ENCODE data around the gene PPP3R2. TPM values are rescaled to one million over a fixed set of nuclear protein-coding genes. Genes with fewer than 3 reads are reported as not detected.
A peak's percentile ranks its signal among the peaks of the same experiment; 100 is the strongest.

PPP3R2 gene, protein sequence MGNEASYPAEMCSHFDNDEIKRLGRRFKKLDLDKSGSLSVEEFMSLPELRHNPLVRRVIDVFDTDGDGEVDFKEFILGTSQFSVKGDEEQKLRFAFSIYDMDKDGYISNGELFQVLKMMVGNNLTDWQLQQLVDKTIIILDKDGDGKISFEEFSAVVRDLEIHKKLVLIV
- total RNA-seq, result not detected in 2 replicates

DNA sequence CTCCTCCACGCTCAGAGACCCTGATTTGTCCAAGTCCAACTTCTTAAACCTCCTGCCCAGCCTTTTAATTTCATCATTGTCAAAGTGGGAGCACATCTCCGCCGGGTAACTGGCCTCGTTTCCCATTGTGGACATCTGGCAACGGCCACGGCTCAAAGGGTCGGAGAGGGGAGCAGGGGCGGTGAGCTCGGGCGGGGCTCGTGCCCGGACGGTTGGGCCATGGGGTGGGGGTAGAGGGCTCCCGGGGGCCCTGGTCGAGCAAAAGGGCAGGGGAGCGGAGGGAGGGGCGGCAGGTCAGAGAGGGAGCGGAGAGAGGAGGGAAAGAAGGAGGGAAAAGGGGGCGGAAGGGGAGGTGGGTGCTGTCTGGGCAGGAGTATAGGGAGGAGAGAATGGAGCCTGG is at the start of gene PPP3R2:
TSS of gene PPP3R2 (minus strand) at position 174 of the 400 bp plus-strand sequence. CDS start at position 126, 48 bp downstream.
- no peak for DNase-seq (ENCODE audit: low read depth in 2 of 2)

DNA sequence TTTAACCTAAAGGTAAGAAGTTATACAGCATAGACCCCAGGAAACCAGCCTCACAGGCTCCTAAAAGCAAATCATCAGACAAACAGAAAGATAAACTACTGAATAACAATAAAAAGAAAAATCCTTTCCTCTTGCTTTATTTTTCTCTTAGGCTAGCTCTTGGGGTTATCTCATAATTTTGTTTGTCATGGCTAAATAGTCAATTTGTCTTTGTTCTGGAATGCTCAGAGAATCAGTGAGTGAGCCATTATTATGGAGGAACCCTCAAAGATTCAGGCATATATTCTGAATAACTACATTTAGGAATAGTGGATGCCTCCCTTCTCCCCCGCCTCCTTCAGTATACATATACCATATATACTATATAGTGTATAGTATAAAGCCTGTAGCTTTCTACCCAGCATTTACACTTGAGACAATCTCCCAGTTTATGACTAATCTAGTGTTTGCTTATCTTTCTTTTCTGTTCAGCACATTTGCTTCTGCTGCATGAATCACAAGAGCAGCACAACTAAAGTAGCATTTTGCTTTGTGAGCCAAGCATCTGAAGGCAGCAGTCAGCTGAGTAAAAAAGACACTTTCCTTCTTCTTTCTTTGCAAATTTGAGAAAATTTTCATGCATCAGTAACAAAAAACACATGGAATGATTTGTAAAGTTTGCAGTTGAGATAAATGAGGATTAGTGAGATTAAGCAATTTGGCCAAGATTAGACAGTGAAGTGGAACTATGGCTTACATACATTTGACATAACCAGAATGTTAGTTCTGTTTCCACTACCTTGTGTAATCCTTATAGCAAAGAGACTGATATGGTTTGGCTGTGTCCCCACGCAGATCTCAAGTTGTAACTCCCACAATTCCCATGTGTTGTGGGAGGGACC is 45.3 kb upstream of the PPP3R2 start:
- DNase-seq (ENCODE audit: low read depth in 2 of 2), result no peak

DNA sequence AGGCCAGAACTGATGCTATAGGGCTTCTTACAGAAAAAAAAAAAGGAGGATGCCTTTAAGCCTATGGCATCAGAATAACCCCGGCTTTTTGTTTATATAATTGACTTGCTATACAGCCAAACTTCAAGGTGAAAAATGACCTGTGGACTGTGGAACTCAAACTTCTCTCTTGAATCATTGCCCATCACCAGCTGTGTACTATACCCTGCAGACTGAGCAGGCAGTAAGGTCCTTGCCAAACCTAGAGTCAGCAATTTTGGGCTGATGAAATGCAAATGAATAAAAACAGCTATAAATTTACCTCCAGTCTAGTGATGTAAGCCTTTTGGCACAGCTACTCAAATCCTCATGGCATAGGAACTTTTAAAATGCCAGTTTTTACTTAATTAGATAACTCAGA is 44.5 kb upstream of the PPP3R2 start:
- no peak for DNase-seq (ENCODE audit: low read depth in 2 of 2)

GRCh38 chr9:101636247-101636646 is 41.5 kb upstream of the PPP3R2 start:
- no peak for DNase-seq (ENCODE audit: low read depth in 2 of 2)

DNA sequence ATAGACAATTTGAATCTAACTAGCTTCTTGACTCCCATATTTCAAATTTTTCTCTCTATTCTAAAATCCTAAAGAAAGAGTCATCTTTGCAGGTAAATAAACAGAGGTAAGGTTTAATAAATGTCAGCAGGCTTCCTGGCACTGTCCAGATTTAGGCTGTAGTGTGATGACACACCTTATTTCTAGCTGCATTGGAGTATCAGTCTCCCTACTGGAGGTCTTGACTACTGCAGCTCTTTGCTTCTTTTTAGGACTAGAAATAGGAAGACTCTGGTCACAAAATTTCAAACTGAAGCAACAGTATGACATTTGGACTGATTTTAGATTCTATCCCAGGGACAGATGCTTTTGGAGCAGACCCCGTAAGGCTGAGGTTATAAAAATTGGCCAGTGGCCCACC is 40.7 kb upstream of the PPP3R2 start:
- no peak for DNase-seq (ENCODE audit: low read depth in 2 of 2)

DNA sequence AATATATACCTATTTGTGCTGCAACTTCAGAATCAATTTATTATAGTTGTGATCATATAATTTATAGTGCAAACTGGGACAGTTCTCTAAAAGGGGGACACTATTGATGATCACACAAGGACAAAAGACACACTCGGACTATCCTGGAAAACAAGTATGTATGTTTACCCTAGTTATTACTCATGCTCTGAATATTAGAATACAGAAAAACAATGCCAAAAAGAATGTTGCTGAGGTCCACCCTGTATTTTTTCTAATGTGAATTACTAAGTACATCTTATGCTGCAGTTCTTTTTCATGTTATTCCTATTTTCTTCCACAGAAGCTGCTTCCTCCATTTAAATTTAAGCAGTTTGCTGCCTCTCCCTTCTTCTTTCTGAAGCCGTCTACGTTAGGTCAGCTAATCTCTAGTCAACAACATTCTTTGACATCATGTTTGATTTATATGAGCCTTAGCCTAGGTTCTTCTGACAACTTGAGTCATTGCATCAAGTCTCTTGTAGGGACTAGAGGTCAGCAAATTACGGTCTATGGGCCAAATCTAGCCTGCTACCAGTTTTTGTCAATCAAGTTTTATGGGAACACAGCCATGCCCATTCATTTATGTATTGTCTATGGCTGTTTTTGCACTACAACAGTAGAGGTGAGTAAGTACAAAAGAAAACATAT is 40.1 kb upstream of the PPP3R2 start:
- DNase-seq (ENCODE audit: low read depth in 2 of 2), result no peak

- DNase-seq (ENCODE audit: low read depth in 2 of 2), result no peak
These were observed 37.8 kb upstream of the PPP3R2 start for GRCh38 chr9:101632611-101633010.

DNA sequence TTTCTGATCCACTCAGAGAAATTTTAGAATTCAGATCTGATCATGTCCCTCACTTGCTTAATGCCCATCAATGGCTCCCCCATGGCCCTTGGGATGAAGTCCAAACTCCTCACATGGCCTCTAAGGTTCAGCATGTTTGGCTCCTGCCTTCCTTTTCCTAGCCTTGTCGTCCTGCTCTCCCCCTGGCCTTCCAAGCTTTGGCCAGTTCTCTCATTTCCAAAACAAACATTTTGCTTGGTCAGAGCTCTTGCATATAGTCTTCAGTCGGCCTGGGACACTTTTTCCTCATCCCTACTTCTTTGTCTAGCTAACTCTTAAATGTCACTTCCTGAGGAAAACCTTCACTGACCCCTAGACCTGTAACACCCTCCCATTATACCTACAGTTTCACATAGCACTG is 37.1 kb upstream of the PPP3R2 start:
- DNase-seq (ENCODE audit: low read depth in 2 of 2), result no peak

GRCh38 chr9:101629636-101630035 is 34.9 kb upstream of the PPP3R2 start:
- no peak for DNase-seq (ENCODE audit: low read depth in 2 of 2)

DNA sequence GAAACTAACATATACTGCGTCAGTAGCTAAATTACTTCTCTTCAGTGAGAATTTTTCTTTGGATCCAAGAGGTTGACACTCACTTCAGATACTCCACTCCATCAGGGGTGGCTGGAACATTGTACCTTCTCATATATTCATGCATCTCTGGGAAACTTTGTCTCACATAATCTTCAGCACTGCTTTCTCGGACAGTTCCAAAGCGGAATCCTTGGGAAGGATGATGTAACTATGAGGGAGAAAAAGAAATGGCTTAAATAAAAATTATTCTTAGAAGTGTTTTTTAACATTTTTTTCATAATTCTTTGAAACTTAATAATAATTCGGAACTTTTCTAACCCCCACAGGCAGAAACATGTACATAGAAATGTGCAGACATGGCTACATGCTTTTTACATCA is 33.4 kb upstream of the PPP3R2 start:
- no peak for DNase-seq (ENCODE audit: low read depth in 2 of 2)

DNA sequence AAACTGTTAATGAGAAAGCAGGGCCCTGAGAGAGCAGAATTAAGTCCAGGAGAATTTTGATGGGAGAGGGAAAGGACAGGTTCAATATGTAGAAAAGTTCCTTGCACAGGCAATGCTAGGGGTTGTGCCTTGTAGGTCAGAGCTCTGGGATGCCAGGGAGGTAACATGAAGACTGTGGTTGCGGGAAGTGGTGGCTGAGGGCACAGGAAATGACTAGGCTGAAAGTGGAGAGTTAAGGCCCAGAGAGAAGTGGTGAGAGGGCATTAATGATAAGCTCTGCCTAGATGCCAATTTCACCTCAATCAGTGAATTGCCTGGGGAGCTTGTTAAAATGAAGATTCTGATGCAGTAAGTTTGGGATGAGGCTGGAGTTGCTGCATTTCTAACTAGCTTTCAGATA is 31.5 kb upstream of the PPP3R2 start:
- no peak for DNase-seq (ENCODE audit: low read depth in 2 of 2)

GRCh38 chr9:101625876-101626275 is 31.1 kb upstream of the PPP3R2 start:
- no peak for DNase-seq (ENCODE audit: low read depth in 2 of 2)

GRCh38 chr9:101620452-101620851 is 25.7 kb upstream of the PPP3R2 start:
- DNase-seq (ENCODE audit: low read depth in 2 of 2), result no peak

DNA sequence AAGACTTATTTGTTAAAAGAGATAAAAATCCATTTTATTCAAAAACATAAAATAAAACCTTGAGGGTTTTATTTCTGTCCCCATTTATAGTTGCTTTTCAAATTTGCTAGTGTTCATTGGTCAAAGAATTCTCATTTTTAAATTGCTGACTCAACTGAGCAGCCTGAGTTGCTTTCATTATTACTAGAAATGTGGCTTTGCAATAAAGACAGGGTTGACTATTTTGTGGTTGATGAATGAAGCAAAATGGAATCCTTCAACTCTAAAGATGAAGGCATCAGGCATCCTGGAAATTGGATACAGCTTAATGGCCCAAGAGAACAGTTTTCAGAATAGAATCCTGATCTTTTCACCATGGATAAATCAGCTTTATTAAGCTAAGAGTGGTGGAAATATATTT is 23.9 kb upstream of the PPP3R2 start:
- no peak for DNase-seq (ENCODE audit: low read depth in 2 of 2)

GRCh38 chr9:101605547-101605946 is 10.8 kb upstream of the PPP3R2 start:
- no peak for DNase-seq (ENCODE audit: low read depth in 2 of 2)

- no peak for DNase-seq (ENCODE audit: low read depth in 2 of 2)
These were observed 9.5 kb upstream of the PPP3R2 start for GRCh38 chr9:101604296-101604695.

- DNase-seq (ENCODE audit: low read depth in 2 of 2), result peak; percentile 40 to 44
These were observed 7.4 kb upstream of the PPP3R2 start for GRCh38 chr9:101601904-101602765.

GRCh38 chr9:101593345-101593744 is 1.4 kb downstream of the PPP3R2 start:
- no peak for DNase-seq (ENCODE audit: low read depth in 2 of 2)

DNA sequence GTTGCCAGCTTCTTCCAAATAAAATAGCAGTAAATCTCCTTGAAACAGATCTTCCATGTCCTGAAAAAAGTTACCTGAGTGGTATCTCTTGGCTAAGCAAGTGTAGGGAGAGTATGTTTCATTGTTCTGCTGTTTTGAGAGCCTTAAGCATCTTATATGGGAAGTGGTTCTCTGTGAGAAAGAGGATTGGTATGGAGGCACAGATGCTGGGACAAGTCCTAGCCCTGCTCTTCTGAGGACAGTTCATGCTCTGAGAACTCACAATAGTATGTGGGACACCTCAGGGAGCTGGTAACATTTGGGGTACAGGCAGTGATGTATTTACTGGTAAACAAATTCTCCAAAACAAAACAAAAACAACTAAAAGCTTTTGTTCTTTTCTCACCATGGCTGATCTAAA is 2.0 kb downstream of the PPP3R2 start:
- DNase-seq (ENCODE audit: low read depth in 2 of 2), result no peak

DNA sequence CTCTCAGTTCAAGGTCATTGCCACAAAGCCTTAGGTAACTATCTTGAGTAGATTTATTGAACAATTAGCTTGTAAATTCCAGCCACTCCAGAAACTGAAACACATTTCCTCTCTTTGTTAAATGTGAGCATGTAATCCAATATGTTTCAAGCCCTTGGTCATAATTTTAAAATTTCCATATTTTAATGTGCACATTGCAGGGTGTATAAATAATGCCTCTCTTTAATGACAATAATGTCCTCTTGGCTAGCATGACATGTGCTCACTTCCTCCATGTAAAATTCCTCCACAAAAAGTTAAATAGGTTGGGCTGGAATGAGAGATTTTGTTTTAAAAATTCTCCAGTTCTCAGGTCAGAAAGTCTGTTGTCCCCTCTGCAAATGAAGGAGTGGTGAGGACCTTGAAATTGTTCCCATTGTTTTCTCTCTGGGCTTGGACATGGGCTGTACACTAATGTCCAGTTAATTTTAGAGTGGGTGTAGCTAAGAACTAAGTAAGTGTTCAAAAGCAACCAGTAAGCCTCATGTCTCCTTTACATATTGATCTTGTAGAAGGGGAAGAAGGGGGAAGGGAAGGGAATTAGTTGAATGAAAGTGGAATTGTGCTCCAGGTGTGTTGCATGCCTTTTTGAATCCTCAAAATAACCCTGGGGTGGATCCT is 2.9 kb downstream of the PPP3R2 start:
- DNase-seq (ENCODE audit: low read depth in 2 of 2), result no peak

GRCh38 chr9:101590901-101591300 is 3.9 kb downstream of the PPP3R2 start:
- no peak for DNase-seq (ENCODE audit: low read depth in 2 of 2)
